Stimulated activated CD4-positive, alpha-beta T cell treated with anti-CD3 and anti-CD28 coated beads, Interleukin-2, amount 100 ng/mL, for 48 hours (primary cell): Measurements from ENCODE around the gene PCSK5.

Experiments
- DNase-seq, 2 donors: peaks; one replicate each; pipeline ENCODE4 v3.0.0-alpha.2; 2020

Gene PCSK5

GRCh38 chr9:75974016-75974766, 83.7 kb downstream of the PCSK5 start:
- DNase-seq = no peak

- DNase-seq = no peak
These were observed 84.6 kb downstream of the PCSK5 start for GRCh38 chr9:75975071-75975470.

- no peak for DNase-seq
These were observed 86.1 kb downstream of the PCSK5 start for GRCh38 chr9:75976549-75976948.

GRCh38 chr9:75979362-75979761, 88.9 kb downstream of the PCSK5 start:
- no peak for DNase-seq

- DNase-seq = no peak
These were observed 93.0 kb downstream of the PCSK5 start for GRCh38 chr9:75983319-75984045.

- no peak for DNase-seq
These were observed 95.0 kb downstream of the PCSK5 start for GRCh38 chr9:75985515-75985914.

GRCh38 chr9:75988663-75989062, 98.2 kb downstream of the PCSK5 start:
- no peak for DNase-seq

- DNase-seq = no peak
These were observed 99.7 kb downstream of the PCSK5 start for GRCh38 chr9:75990156-75990555.

- no peak for DNase-seq
These were observed 100.3 kb downstream of the PCSK5 start for GRCh38 chr9:75990576-75991304.

- no peak for DNase-seq
These were observed 102.2 kb downstream of the PCSK5 start for GRCh38 chr9:75992482-75993206.

- no peak for DNase-seq
These were observed 103.0 kb downstream of the PCSK5 start for GRCh38 chr9:75993434-75993833.

- DNase-seq = no peak
These were observed 104.6 kb downstream of the PCSK5 start for GRCh38 chr9:75995066-75995465.

GRCh38 chr9:75996726-75997125, 106.3 kb downstream of the PCSK5 start:
- DNase-seq = no peak

- no peak for DNase-seq
These were observed 106.7 kb downstream of the PCSK5 start for GRCh38 chr9:75997206-75997605.

GRCh38 chr9:75998096-75998780, 107.8 kb downstream of the PCSK5 start:
- no peak for DNase-seq

GRCh38 chr9:76001459-76001858, 111.0 kb downstream of the PCSK5 start:
- no peak for DNase-seq

GRCh38 chr9:76003041-76003440, 112.6 kb downstream of the PCSK5 start:
- no peak for DNase-seq

- no peak for DNase-seq
These were observed 114.1 kb downstream of the PCSK5 start for GRCh38 chr9:76004526-76004925.

- DNase-seq = no peak
These were observed 117.5 kb downstream of the PCSK5 start for GRCh38 chr9:76007935-76008334.

GRCh38 chr9:76013809-76014208, 123.3 kb downstream of the PCSK5 start:
- no peak for DNase-seq

- no peak for DNase-seq
These were observed 127.8 kb downstream of the PCSK5 start for GRCh38 chr9:76018235-76018634.

GRCh38 chr9:76018761-76019160, 128.3 kb downstream of the PCSK5 start:
- DNase-seq = no peak

GRCh38 chr9:76020652-76021051, 130.2 kb downstream of the PCSK5 start:
- no peak for DNase-seq
